Aorta (tissue), 5 donors: ENCODE measurements around the gene TCTN3. TPM values are rescaled to one million over a fixed set of nuclear protein-coding genes. Genes with fewer than 3 reads are reported as not detected.
A peak's percentile ranks its signal among the peaks of the same experiment; 100 is the strongest.
"Not testable (repeated sequence)": the region's sequence is repeated elsewhere in the genome, so short reads cannot be mapped to it uniquely, and the experiment has no call there.

ENCODE experiments used
- ATAC-seq: fragments of 200-7000 bp; cut with Tn5 transposase; one replicate; pipeline ENCODE4 v1.9.1; 2022; ENCODE audit warnings: moderate library complexity; ENCODE audit not compliant: low FRiP score
- DNase-seq, 2 donors: peaks; one replicate each; pipeline ENCODE4 v3.0.0-alpha.2; 2020
- H3K27ac ChIP-seq, 2 donors: one replicate each; pipeline ENCODE4 v1.5.1; 2013; ENCODE audit warnings: low read length in 2 of 2, mild to moderate bottlenecking in 2 of 2, moderate library complexity in 2 of 2, control low read depth in 1 of 2, inconsistent platforms in 1 of 2, low read depth in 1 of 2
- H3K27me3 ChIP-seq, 2 donors: one replicate each; pipeline ENCODE4 v1.6.1; 2013; ENCODE audit warnings: control low read depth in 1 of 2, low read length in 1 of 2, mild to moderate bottlenecking in 1 of 2, moderate library complexity in 1 of 2; ENCODE audit not compliant: insufficient read depth in 2 of 2, control insufficient read depth in 1 of 2
- H3K36me3 ChIP-seq, 2 donors: one replicate each; pipeline ENCODE4 v1.6.1; 2013; ENCODE audit warnings: control low read depth in 1 of 2, low read length in 1 of 2, mild to moderate bottlenecking in 1 of 2; ENCODE audit not compliant: insufficient read depth in 2 of 2, control insufficient read depth in 1 of 2
- H3K4me1 ChIP-seq, 2 donors: one replicate each; pipeline ENCODE4 v1.6.1; 2013; ENCODE audit warnings: low read length in 2 of 2, control low read depth in 1 of 2, mild to moderate bottlenecking in 1 of 2, moderate library complexity in 1 of 2; ENCODE audit not compliant: insufficient read depth in 2 of 2, control insufficient read depth in 1 of 2
- H3K4me3 ChIP-seq, 2 donors: one replicate each; pipeline ENCODE4 v1.5.1; 2013; ENCODE audit warnings: low read length in 2 of 2, control low read depth in 1 of 2, mild to moderate bottlenecking in 1 of 2
- H3K9me3 ChIP-seq: one replicate; pipeline ENCODE4 v1.6.1; 2013; ENCODE audit warnings: mild to moderate bottlenecking, low read length; ENCODE audit not compliant: control insufficient read depth
- WGBS, 2 donors: extraction: QIAGEN DNeasy Blood & Tissue Kit; methylation state at CpG; one replicate each; pipeline ENCODE4 v1.1.7; 2013; 5-methylcytosine and 5-hydroxymethylcytosine counted together
- intact Hi-C, 2 donors: fragments of 100-400 bp; cut with DNase I; formaldehyde crosslinking; loops; one replicate each; pipeline versions ENCODE4 v1.14.2 to v1.15.0; 2022
- polyA plus RNA-seq, 2 donors: library from polyadenylated mRNA; stranded (reverse); fragments of 200-250 nt; gene quantifications; one replicate each; pipeline ENCODE4 v1.2.3, GENCODE V29; 2013
- total RNA-seq, 2 donors: library from RNA; stranded (reverse); fragmentation: NEBNext Ultra II Directional; extraction: Animal tissue kit (Norgen Biotek cat#: 25700); gene quantifications; one replicate each; pipeline ENCODE4 v1.2.1, GENCODE V29; 2021
- donor health status: healthy with polysubstance abuse.
- donor health status: Bipolar disorder and iron deficiency.
- donor health status: DM: no; HTN: no; CAD: no.
- donor health status: DM: no; HTN: no; CAD: no.
- donor health status: DM: yes; HTN: yes; CAD: no.

TCTN3 gene
- total and polyA plus RNA-seq, 4 donors: 8.4 to 23.7 (median 21.0) TPM

- Histone ChIP-seq H3K9me3 (no peaks in the 10 kb centered on the region), H3K36me3 (no peaks in the 10 kb centered on the region), H3K4me1 (peaks cover 0 to 3% of the 10 kb centered on the region in 2 donors), H3K27ac (no peak overlapping the region), H3K4me3 (no peak overlapping the region), H3K27me3 (no peaks in the 10 kb centered on the region)
- intact Hi-C loops: loop anchor here in 1 of 2 donors (5.0 kb wide), 1 partner anchor 50 kb away; no protein-coding TSS in a partner anchor
- DNase-seq: peak in 1 of 2 donors; percentile 69
- ATAC-seq: no peak
- 80 to 84% methylated on average over 3 of the region's 3 CpGs for WGBS, 2 donors
These were observed 3.7 kb upstream of the TCTN3 start for GRCh38 chr10:95697429-95697828.

GRCh38 chr10:95694665-95695064 lies 938 bp upstream of the TCTN3 start:
- H3K4me3 ChIP-seq: no peak overlapping the region
- WGBS, 2 donors: 95 to 96% methylated on average over 18 of the region's 18 CpGs
- ATAC-seq (no peak), DNase-seq (no peak)
- peaks cover 0 to 3% of the 10 kb centered on the region in 2 donors for H3K4me1 ChIP-seq
- H3K36me3 ChIP-seq: no peaks in the 10 kb centered on the region
- no peak overlapping the region for H3K27ac ChIP-seq
- no peaks in the 10 kb centered on the region for H3K9me3 ChIP-seq
- intact Hi-C loops: loop anchor here (1.0 to 5.0 kb wide), 5 partner anchors 53 to 171 kb away; no protein-coding TSS in a partner anchor
- H3K27me3 ChIP-seq: no peaks in the 10 kb centered on the region

- Histone ChIP-seq H3K4me3 (peak overlapping the region; percentile 70 to 71), H3K27ac (peak overlapping the region in 1 of 2 donors; percentile 49), H3K9me3 (no peaks in the 10 kb centered on the region), H3K36me3 (no peaks in the 10 kb centered on the region), H3K4me1 (peaks cover 0 to 3% of the 10 kb centered on the region in 2 donors), H3K27me3 (no peaks in the 10 kb centered on the region)
- intact Hi-C loops: no loop called here
- no peak for DNase-seq
- WGBS, 2 donors: 5 to 7% methylated on average over 15 of the region's 15 CpGs
- peak; percentile 2 for ATAC-seq
These were observed 558 bp downstream of the TCTN3 start for GRCh38 chr10:95693071-95693667.

- Histone ChIP-seq H3K4me1 (peaks cover 0 to 3% of the 10 kb centered on the region in 2 donors), H3K4me3 (no peak overlapping the region), H3K27me3 (no peaks in the 10 kb centered on the region), H3K36me3 (peaks cover 0 to 2% of the 10 kb centered on the region in 2 donors), H3K27ac (no peak overlapping the region), H3K9me3 (no peaks in the 10 kb centered on the region)
- WGBS, 2 donors: 90 to 91% methylated on average over 2 of the region's 2 CpGs
- no peak for DNase-seq
- ATAC-seq: no peak
- intact Hi-C loops: no loop called here
These were observed 2.4 kb downstream of the TCTN3 start for GRCh38 chr10:95691281-95691680.

- Histone ChIP-seq H3K4me3 (no peak overlapping the region), H3K36me3 (peaks cover 0 to 2% of the 10 kb centered on the region in 2 donors), H3K27ac (no peak overlapping the region), H3K4me1 (peaks cover 0 to 3% of the 10 kb centered on the region in 2 donors), H3K27me3 (no peaks in the 10 kb centered on the region), H3K9me3 (no peaks in the 10 kb centered on the region)
- DNase-seq (no peak), ATAC-seq (no peak)
- intact Hi-C loops: no loop called here
- 70 to 74% methylated on average over 2 of the region's 2 CpGs for WGBS, 2 donors
These were observed 5.1 kb downstream of the TCTN3 start for GRCh38 chr10:95688648-95689047.

- intact Hi-C loops: no loop called here
- H3K27me3 ChIP-seq: no peaks in the 10 kb centered on the region
- DNase-seq (no peak), ATAC-seq (no peak)
- no peaks in the 10 kb centered on the region for H3K4me1 ChIP-seq
- H3K36me3 ChIP-seq: peaks cover 3 to 5% of the 10 kb centered on the region in 2 donors
- no peak overlapping the region for H3K4me3 ChIP-seq
- H3K9me3 ChIP-seq: no peaks in the 10 kb centered on the region
- H3K27ac ChIP-seq: no peak overlapping the region
These were observed 9.8 kb downstream of the TCTN3 start for GRCh38 chr10:95683966-95684365.

GRCh38 chr10:95675403-95676116 lies 18.2 kb downstream of the TCTN3 start:
- ATAC-seq: no peak
- H3K27me3 ChIP-seq: no peaks in the 10 kb centered on the region
- DNase-seq: no peak
- no peaks in the 10 kb centered on the region for H3K36me3 ChIP-seq
- 74 to 80% methylated on average over 1 of the region's 1 CpG for WGBS, 2 donors
- no peaks in the 10 kb centered on the region for H3K4me1 ChIP-seq
- no peak overlapping the region for H3K4me3 ChIP-seq
- intact Hi-C loops: no loop called here
- no peaks in the 10 kb centered on the region for H3K9me3 ChIP-seq
- H3K27ac ChIP-seq: no peak overlapping the region

- ATAC-seq (no peak), DNase-seq (no peak)
- Histone ChIP-seq H3K9me3 (no peaks in the 10 kb centered on the region), H3K27me3 (no peaks in the 10 kb centered on the region), H3K36me3 (no peaks in the 10 kb centered on the region), H3K4me1 (no peaks in the 10 kb centered on the region), H3K27ac (no peak overlapping the region), H3K4me3 (no peak overlapping the region)
- intact Hi-C loops: no loop called here
- WGBS, 2 donors: 95 to 100% methylated on average over 1 of the region's 1 CpG
These were observed 19.1 kb downstream of the TCTN3 start for GRCh38 chr10:95674643-95675042.

- H3K4me1 ChIP-seq, intact Hi-C loops, H3K36me3 ChIP-seq, H3K27me3 ChIP-seq, ATAC-seq, H3K9me3 ChIP-seq, H3K27ac ChIP-seq, H3K4me3 ChIP-seq, DNase-seq: not testable (repeated sequence)
- 96 to 98% methylated on average over 7 of the region's 7 CpGs for WGBS, 2 donors
These were observed 21.1 kb downstream of the TCTN3 start for GRCh38 chr10:95672641-95673040.
